ENCODE measurements around the gene PDZD7.

PDZD7 gene

GRCh38 chr10:101063050-101063525, 32.2 kb upstream of the PDZD7 start:
- H2BK15ac ChIP-seq (replicated peaks; ENCODE audit: low read depth): no peak overlapping the region
- H3K9ac ChIP-seq (ENCODE audit: low read length): no peak overlapping the region
- no peak overlapping the region for H2BK5ac ChIP-seq (ENCODE audit: low read length)
- H2AK5ac ChIP-seq (ENCODE audit: low read length): no peak overlapping the region
- no peak overlapping the region for H3K27ac ChIP-seq (ENCODE audit: low read depth, low read length)
- no peaks in the 10 kb centered on the region for H3K36me3 ChIP-seq (ENCODE audit: control insufficient read depth, insufficient read depth, low read length)
- no peak overlapping the region for H3K4ac ChIP-seq (ENCODE audit: low read depth, low read length)
- peak overlapping the region; percentile 92 for H3K56ac ChIP-seq (ENCODE audit: low read length)
- no peak overlapping the region for H2BK120ac ChIP-seq (ENCODE audit: low read depth, low read length)
- H3K27me3 ChIP-seq (ENCODE audit: insufficient read depth, low read length, poor library complexity): peaks cover 36% of the 10 kb centered on the region
- no peak overlapping the region for H4K8ac ChIP-seq (ENCODE audit: low read depth, low read length)
- WGBS (ENCODE audit: extremely low coverage, insufficient coverage, low lambda C conversion rate): no CpG with 5 or more reads among the region's 19 CpGs
- H3K4me1 ChIP-seq (ENCODE audit: control insufficient read depth, low read depth, low read length): peaks cover 13% of the 10 kb centered on the region
- H3K18ac ChIP-seq (ENCODE audit: low read length): no peak overlapping the region
- H3K79me1 ChIP-seq (ENCODE audit: low read length): peaks cover 5% of the 10 kb centered on the region
- H3K4me2 ChIP-seq (ENCODE audit: low read length): peak overlapping the region; percentile 81
- no peak for DNase-seq
- H3K4me3 ChIP-seq (ENCODE audit: low read length): no peak overlapping the region
- no peak overlapping the region for H4K5ac ChIP-seq (ENCODE audit: low read length)
- H3K23ac ChIP-seq (ENCODE audit: low read length): peak overlapping the region; percentile 81
- H3K79me2 ChIP-seq (ENCODE audit: control insufficient read depth, insufficient read depth, low read length): peaks cover 5% of the 10 kb centered on the region

- H4K8ac ChIP-seq (ENCODE audit: low read depth, low read length): no peak overlapping the region
- peak overlapping the region; percentile 81 for H3K23ac ChIP-seq (ENCODE audit: low read length)
- no peak overlapping the region for H3K18ac ChIP-seq (ENCODE audit: low read length)
- H3K79me1 ChIP-seq (ENCODE audit: low read length): peaks cover 5% of the 10 kb centered on the region
- H3K4me1 ChIP-seq (ENCODE audit: control insufficient read depth, low read depth, low read length): peaks cover 13% of the 10 kb centered on the region
- WGBS (ENCODE audit: extremely low coverage, insufficient coverage, low lambda C conversion rate): no CpG with 5 or more reads among the region's 63 CpGs
- peak overlapping the region; percentile 81 for H3K4me2 ChIP-seq (ENCODE audit: low read length)
- no peak overlapping the region for H2BK120ac ChIP-seq (ENCODE audit: low read depth, low read length)
- H3K79me2 ChIP-seq (ENCODE audit: control insufficient read depth, insufficient read depth, low read length): peaks cover 5% of the 10 kb centered on the region
- H3K4ac ChIP-seq (ENCODE audit: low read depth, low read length): no peak overlapping the region
- no peak overlapping the region for H2BK15ac ChIP-seq (replicated peaks; ENCODE audit: low read depth)
- peaks cover 2% of the 10 kb centered on the region for H3K36me3 ChIP-seq (ENCODE audit: control insufficient read depth, insufficient read depth, low read length)
- peak; percentile 92 for DNase-seq
- H2AK5ac ChIP-seq (ENCODE audit: low read length): no peak overlapping the region
- H3K27me3 ChIP-seq (ENCODE audit: insufficient read depth, low read length, poor library complexity): peaks cover 36% of the 10 kb centered on the region
- no peak overlapping the region for H4K5ac ChIP-seq (ENCODE audit: low read length)
- H3K9ac ChIP-seq (ENCODE audit: low read length): peak overlapping the region; percentile 81
- peak overlapping the region; percentile 92 for H3K56ac ChIP-seq (ENCODE audit: low read length)
- H3K4me3 ChIP-seq (ENCODE audit: low read length): no peak overlapping the region
- no peak overlapping the region for H3K27ac ChIP-seq (ENCODE audit: low read depth, low read length)
- no peak overlapping the region for H2BK5ac ChIP-seq (ENCODE audit: low read length)
Observed at GRCh38 chr10:101062232-101063049, 31.5 kb upstream of the PDZD7 start.

GRCh38 chr10:101061624-101062231, 30.8 kb upstream of the PDZD7 start, which contains the start of gene KAZALD1:
Gene KAZALD1, plus strand, starts transcription at chr10:101061989. Its CDS starts 604 bp downstream, at chr10:101062593.
- Histone ChIP-seq H3K36me3 (ENCODE audit: control insufficient read depth, insufficient read depth, low read length) (peaks cover 2% of the 10 kb centered on the region), H2AK5ac (ENCODE audit: low read length) (no peak within 1 kb of the TSS), H3K27me3 (ENCODE audit: insufficient read depth, low read length, poor library complexity) (peaks cover 36% of the 10 kb centered on the region), H2BK5ac (ENCODE audit: low read length) (peak within 1 kb of the TSS; percentile 98), H4K5ac (ENCODE audit: low read length) (no peak within 1 kb of the TSS), H3K4me1 (ENCODE audit: control insufficient read depth, low read depth, low read length) (peaks cover 13% of the 10 kb centered on the region), H3K79me2 (ENCODE audit: control insufficient read depth, insufficient read depth, low read length) (peaks cover 5% of the 10 kb centered on the region), H3K4me3 (ENCODE audit: low read length) (peak within 1 kb of the TSS; percentile 99), H3K4ac (ENCODE audit: low read depth, low read length) (peak within 1 kb of the TSS; percentile 19), H3K27ac (ENCODE audit: low read depth, low read length) (peak within 1 kb of the TSS; percentile 85), H3K4me2 (ENCODE audit: low read length) (peak within 1 kb of the TSS; percentile 81), H3K23ac (ENCODE audit: low read length) (peak within 1 kb of the TSS; percentile 81), H3K79me1 (ENCODE audit: low read length) (peaks cover 5% of the 10 kb centered on the region), H2BK15ac (replicated peaks; ENCODE audit: low read depth) (no peak within 1 kb of the TSS), H3K56ac (ENCODE audit: low read length) (peak within 1 kb of the TSS; percentile 99), H3K9ac (ENCODE audit: low read length) (peak within 1 kb of the TSS; percentile 99), H2BK120ac (ENCODE audit: low read depth, low read length) (no peak within 1 kb of the TSS), H4K8ac (ENCODE audit: low read depth, low read length) (no peak within 1 kb of the TSS), H3K18ac (ENCODE audit: low read length) (peak within 1 kb of the TSS; percentile 97)
- DNase-seq: peak; percentile 84
- WGBS (ENCODE audit: extremely low coverage, insufficient coverage, low lambda C conversion rate): no CpG with 5 or more reads among the region's 31 CpGs

- Histone ChIP-seq H3K9ac (ENCODE audit: low read length) (peak overlapping the region; percentile 99), H3K4me2 (ENCODE audit: low read length) (peak overlapping the region; percentile 83), H2BK120ac (ENCODE audit: low read depth, low read length) (no peak overlapping the region), H2AK5ac (ENCODE audit: low read length) (no peak overlapping the region), H3K27me3 (ENCODE audit: insufficient read depth, low read length, poor library complexity) (peaks cover 32% of the 10 kb centered on the region), H3K4me1 (ENCODE audit: control insufficient read depth, low read depth, low read length) (peaks cover 13% of the 10 kb centered on the region), H3K36me3 (ENCODE audit: control insufficient read depth, insufficient read depth, low read length) (peaks cover 2% of the 10 kb centered on the region), H3K79me2 (ENCODE audit: control insufficient read depth, insufficient read depth, low read length) (peaks cover 5% of the 10 kb centered on the region), H3K27ac (ENCODE audit: low read depth, low read length) (peak overlapping the region; percentile 85), H3K18ac (ENCODE audit: low read length) (peak overlapping the region; percentile 97), H4K5ac (ENCODE audit: low read length) (no peak overlapping the region), H2BK5ac (ENCODE audit: low read length) (peak overlapping the region; percentile 98), H3K79me1 (ENCODE audit: low read length) (peaks cover 5% of the 10 kb centered on the region), H3K4me3 (ENCODE audit: low read length) (peak overlapping the region; percentile 99), H3K56ac (ENCODE audit: low read length) (peak overlapping the region; percentile 99), H4K8ac (ENCODE audit: low read depth, low read length) (no peak overlapping the region), H2BK15ac (replicated peaks; ENCODE audit: low read depth) (no peak overlapping the region), H3K4ac (ENCODE audit: low read depth, low read length) (peak overlapping the region; percentile 19), H3K23ac (ENCODE audit: low read length) (peak overlapping the region; percentile 29)
- DNase-seq: peak; percentile 97
- WGBS (ENCODE audit: extremely low coverage, insufficient coverage, low lambda C conversion rate): no CpG with 5 or more reads among the region's 67 CpGs
Observed at GRCh38 chr10:101060951-101061623, 30.2 kb upstream of the PDZD7 start.

DNA sequence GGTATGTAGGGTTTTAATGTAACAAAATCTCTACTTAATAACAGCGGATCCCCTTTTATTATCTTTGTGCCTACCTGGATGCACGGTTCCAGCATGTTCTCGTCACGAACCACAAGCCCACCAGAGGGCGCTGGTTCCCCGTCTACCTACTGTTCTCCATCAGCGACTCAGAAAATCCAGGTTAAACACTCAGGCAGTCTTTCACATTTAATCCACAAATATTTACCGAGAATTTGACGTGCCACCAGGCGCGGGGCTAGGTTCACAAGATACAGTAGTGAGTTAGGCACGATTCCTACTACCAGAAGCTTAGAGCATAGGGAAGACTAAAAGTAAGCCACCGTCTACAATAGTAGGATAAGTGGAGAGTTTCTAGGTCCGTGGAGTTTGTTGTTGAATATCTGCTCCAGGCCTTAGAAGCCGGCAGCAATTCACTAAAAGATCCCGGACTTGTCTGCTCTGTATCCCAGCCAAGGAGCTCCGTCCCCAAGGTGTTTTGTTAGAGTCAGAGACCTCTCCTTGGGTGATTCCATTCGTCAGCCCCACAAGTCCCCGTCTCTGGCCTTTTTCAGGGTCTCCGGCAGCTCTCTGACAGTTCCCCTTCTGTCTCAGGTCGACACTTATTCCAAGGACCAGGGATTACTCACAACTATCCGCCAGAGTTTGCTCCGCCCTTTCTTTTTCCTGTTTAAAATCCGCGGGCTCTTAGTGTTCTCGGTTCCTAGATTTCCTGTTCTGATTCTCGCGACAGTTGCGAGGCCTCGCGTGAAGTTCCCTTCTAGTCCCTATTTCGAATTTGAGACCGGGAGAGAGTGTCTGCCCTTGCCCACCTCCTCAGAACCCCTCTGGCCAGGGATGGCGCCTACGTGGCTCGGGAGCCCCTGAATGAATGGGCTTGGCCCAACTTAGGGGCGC, 29.4 kb upstream of the PDZD7 start:
- Histone ChIP-seq H2BK120ac (ENCODE audit: low read depth, low read length) (no peak overlapping the region), H3K4me2 (ENCODE audit: low read length) (peak overlapping the region; percentile 100), H3K4ac (ENCODE audit: low read depth, low read length) (peak overlapping the region; percentile 76), H3K4me1 (ENCODE audit: control insufficient read depth, low read depth, low read length) (peaks cover 13% of the 10 kb centered on the region), H3K23ac (ENCODE audit: low read length) (no peak overlapping the region), H3K27me3 (ENCODE audit: insufficient read depth, low read length, poor library complexity) (peaks cover 25% of the 10 kb centered on the region), H3K18ac (ENCODE audit: low read length) (peak overlapping the region; percentile 97), H2BK5ac (ENCODE audit: low read length) (peak overlapping the region; percentile 98), H3K79me1 (ENCODE audit: low read length) (peaks cover 5% of the 10 kb centered on the region), H3K4me3 (ENCODE audit: low read length) (peak overlapping the region; percentile 99), H4K8ac (ENCODE audit: low read depth, low read length) (no peak overlapping the region), H3K56ac (ENCODE audit: low read length) (peak overlapping the region; percentile 99), H2AK5ac (ENCODE audit: low read length) (no peak overlapping the region), H3K9ac (ENCODE audit: low read length) (peak overlapping the region; percentile 99), H3K27ac (ENCODE audit: low read depth, low read length) (peak overlapping the region; percentile 93), H3K36me3 (ENCODE audit: control insufficient read depth, insufficient read depth, low read length) (peaks cover 2% of the 10 kb centered on the region), H3K79me2 (ENCODE audit: control insufficient read depth, insufficient read depth, low read length) (peaks cover 5% of the 10 kb centered on the region), H4K5ac (ENCODE audit: low read length) (peak overlapping the region; percentile 89), H2BK15ac (replicated peaks; ENCODE audit: low read depth) (no peak overlapping the region)
- WGBS (ENCODE audit: extremely low coverage, insufficient coverage, low lambda C conversion rate): no CpG with 5 or more reads among the region's 37 CpGs
- DNase-seq: peak; percentile 98
